ENCODE measurements around the gene CDH4. TPM values are rescaled to one million over a fixed set of nuclear protein-coding genes. Genes with fewer than 3 reads are reported as not detected.

CDH4 gene
- total and polyA plus RNA-seq, 2 of the 13 experiments (the other 11 are each of a cell fraction or from before 2014, with no cell fraction given): not detected

GRCh38 chr20:61927193-61927825 lies 675.2 kb downstream of the CDH4 start:
- FAIRE-seq (no peak), ATAC-seq (no peak), DNase-seq (ENCODE audit: low spot score) (no peak)
- H3K9me3 ChIP-seq (ENCODE audit: low read length): no peaks in the 10 kb centered on the region
- no peaks in the 10 kb centered on the region for H3K79me2 ChIP-seq (ENCODE audit: insufficient read depth, low read length)
- ChIA-PET CTCF (ENCODE audit: low intra/inter-chr PET ratio, low total read pairs) (no interaction called here), POLR2A (no interaction called here)
- peaks cover 25 to 77% of the 10 kb centered on the region in 2 experiments for H3K27me3 ChIP-seq (ENCODE audit: control insufficient read depth in 1 of 2, insufficient read depth in 2 of 2, low read length in 2 of 2)
- in situ Hi-C loops (cut with HindIII; ENCODE audit: extremely low pct_ligation_motif_present, low pct_unique_long_range_greater_than_20kb) (no loop called here), intact Hi-C loops (cut with micrococcal nuclease; ENCODE audit: unreplicated experiment) (no loop called here)
- BruUV-seq (replicated peaks): no TSS peak
- WGBS (ENCODE audit: low lambda C conversion rate): 34% methylated on average over 12 of the region's 21 CpGs
- H3K27ac ChIP-seq (ENCODE audit: extremely low read length, insufficient read depth, low read length): no peak overlapping the region
- no peaks in the 10 kb centered on the region; the same call in 1 of the 2 replicates for H4K20me1 ChIP-seq (ENCODE audit: insufficient read depth, low read length)
- H3K4me1 ChIP-seq (ENCODE audit: insufficient read depth, low read length): no peaks in the 10 kb centered on the region
- H3K36me3 ChIP-seq (replicated peaks in 1 of 2; ENCODE audit: control insufficient read depth in 1 of 2, insufficient read depth in 2 of 2, low read length in 2 of 2): no peaks in the 10 kb centered on the region
- no peak overlapping the region for H2AFZ ChIP-seq (ENCODE audit: low read length)
- H3K4me3 ChIP-seq (replicated peaks in 1 of 3; ENCODE audit: insufficient read depth in 1 of 3, low read depth in 2 of 3, low read length in 3 of 3): no peak overlapping the region
- H3K9ac ChIP-seq (ENCODE audit: insufficient read depth, low read depth, low read length): no peak overlapping the region
- no peak overlapping the region for H3K4me2 ChIP-seq (ENCODE audit: low read depth, low read length)
- TF ChIP-seq ZFP90 (CRISPR knock-in tag; IDR thresholded peaks at IDR 0.05; ENCODE audit: borderline replicate concordance) (no peak), ZNF317 (CRISPR knock-in tag; IDR thresholded peaks at IDR 0.05) (no peak), ELF3 (CRISPR knock-in tag; IDR thresholded peaks at IDR 0.05) (no peak), RFX3 (CRISPR knock-in tag; IDR thresholded peaks at IDR 0.05) (no peak)

DNA sequence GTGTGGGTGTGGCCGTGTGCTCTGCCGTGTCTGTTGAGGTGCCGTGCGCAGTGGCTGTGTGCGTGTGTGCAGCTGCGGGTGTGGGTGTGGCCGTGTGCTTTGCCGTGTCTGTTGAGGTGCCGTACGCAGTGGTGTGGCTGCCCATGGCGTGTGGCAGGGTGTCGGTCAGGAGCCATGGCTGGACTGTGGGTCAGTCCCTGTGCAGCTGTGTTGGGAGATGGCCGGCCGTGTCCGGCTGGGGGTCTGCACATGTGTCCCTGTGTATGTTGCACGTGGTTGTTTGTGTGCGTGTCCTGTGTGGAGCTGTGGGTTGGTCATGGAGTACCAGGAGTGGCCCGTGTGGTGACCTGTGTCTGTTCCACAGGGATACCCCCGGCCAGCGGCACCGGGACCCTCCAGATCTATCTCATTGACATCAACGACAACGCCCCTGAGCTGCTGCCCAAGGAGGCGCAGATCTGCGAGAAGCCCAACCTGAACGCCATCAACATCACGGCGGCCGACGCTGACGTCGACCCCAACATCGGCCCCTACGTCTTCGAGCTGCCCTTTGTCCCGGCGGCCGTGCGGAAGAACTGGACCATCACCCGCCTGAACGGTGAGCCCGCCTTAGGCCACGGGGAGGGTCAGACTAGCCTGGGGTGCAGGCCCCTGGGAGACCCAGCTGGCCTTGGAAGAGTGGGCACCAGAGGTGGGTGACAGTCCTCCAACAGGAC lies 675.9 kb downstream of the CDH4 start:
- in situ Hi-C loops (cut with HindIII; ENCODE audit: extremely low pct_ligation_motif_present, low pct_unique_long_range_greater_than_20kb): no loop called here
- TF ChIP-seq ARHGAP35 (CRISPR knock-in tag; IDR thresholded peaks at IDR 0.05; ENCODE audit: borderline replicate concordance) (no peak), TAF1 (CRISPR knock-in tag; IDR thresholded peaks at IDR 0.05) (0 out of 2 replicates have a peak, but pooled peaks have one; percentile 19), POLR2G (IDR thresholded peaks at IDR 0.05; ENCODE audit: low read depth, low read length) (no peak), KLF9 (CRISPR knock-in tag; IDR thresholded peaks at IDR 0.05; ENCODE audit: low read depth) (no peak), HNRNPUL1 (IDR thresholded peaks at IDR 0.05; ENCODE audit: low read depth, low read length) (no peak), ZNF446 (CRISPR knock-in tag; IDR thresholded peaks at IDR 0.05) (no peak)
- TF ChIP-seq, protein P1, sequence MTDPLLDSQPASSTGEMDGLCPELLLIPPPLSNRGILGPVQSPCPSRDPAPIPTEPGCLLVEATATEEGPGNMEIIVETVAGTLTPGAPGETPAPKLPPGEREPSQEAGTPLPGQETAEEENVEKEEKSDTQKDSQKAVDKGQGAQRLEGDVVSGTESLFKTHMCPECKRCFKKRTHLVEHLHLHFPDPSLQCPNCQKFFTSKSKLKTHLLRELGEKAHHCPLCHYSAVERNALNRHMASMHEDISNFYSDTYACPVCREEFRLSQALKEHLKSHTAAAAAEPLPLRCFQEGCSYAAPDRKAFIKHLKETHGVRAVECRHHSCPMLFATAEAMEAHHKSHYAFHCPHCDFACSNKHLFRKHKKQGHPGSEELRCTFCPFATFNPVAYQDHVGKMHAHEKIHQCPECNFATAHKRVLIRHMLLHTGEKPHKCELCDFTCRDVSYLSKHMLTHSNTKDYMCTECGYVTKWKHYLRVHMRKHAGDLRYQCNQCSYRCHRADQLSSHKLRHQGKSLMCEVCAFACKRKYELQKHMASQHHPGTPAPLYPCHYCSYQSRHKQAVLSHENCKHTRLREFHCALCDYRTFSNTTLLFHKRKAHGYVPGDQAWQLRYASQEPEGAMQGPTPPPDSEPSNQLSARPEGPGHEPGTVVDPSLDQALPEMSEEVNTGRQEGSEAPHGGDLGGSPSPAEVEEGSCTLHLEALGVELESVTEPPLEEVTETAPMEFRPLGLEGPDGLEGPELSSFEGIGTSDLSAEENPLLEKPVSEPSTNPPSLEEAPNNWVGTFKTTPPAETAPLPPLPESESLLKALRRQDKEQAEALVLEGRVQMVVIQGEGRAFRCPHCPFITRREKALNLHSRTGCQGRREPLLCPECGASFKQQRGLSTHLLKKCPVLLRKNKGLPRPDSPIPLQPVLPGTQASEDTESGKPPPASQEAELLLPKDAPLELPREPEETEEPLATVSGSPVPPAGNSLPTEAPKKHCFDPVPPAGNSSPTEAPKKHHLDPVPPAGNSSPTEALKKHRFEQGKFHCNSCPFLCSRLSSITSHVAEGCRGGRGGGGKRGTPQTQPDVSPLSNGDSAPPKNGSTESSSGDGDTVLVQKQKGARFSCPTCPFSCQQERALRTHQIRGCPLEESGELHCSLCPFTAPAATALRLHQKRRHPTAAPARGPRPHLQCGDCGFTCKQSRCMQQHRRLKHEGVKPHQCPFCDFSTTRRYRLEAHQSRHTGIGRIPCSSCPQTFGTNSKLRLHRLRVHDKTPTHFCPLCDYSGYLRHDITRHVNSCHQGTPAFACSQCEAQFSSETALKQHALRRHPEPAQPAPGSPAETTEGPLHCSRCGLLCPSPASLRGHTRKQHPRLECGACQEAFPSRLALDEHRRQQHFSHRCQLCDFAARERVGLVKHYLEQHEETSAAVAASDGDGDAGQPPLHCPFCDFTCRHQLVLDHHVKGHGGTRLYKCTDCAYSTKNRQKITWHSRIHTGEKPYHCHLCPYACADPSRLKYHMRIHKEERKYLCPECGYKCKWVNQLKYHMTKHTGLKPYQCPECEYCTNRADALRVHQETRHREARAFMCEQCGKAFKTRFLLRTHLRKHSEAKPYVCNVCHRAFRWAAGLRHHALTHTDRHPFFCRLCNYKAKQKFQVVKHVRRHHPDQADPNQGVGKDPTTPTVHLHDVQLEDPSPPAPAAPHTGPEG (CRISPR knock-in tag; IDR thresholded peaks at IDR 0.05): no peak

More for the DNA sequence above, 675.9 kb downstream of the CDH4 start:
- no peaks in the 10 kb centered on the region; the same call in 1 of the 2 replicates for H4K20me1 ChIP-seq (ENCODE audit: insufficient read depth, low read length)
- H3K9ac ChIP-seq (ENCODE audit: insufficient read depth, low read depth, low read length): no peak overlapping the region
- ChIA-PET POLR2A (no interaction called here), CTCF (ENCODE audit: low intra/inter-chr PET ratio, low total read pairs) (no interaction called here)
- intact Hi-C loops (cut with micrococcal nuclease; ENCODE audit: unreplicated experiment): no loop called here
- H3K4me3 ChIP-seq (replicated peaks in 1 of 3; ENCODE audit: insufficient read depth in 1 of 3, low read depth in 2 of 3, low read length in 3 of 3): no peak overlapping the region
- H3K9me3 ChIP-seq (ENCODE audit: low read length): no peaks in the 10 kb centered on the region
- H3K27ac ChIP-seq (ENCODE audit: extremely low read length, insufficient read depth, low read length): no peak overlapping the region
- no peak overlapping the region for H3K4me2 ChIP-seq (ENCODE audit: low read depth, low read length)
- peaks cover 24 to 71% of the 10 kb centered on the region in 2 experiments for H3K27me3 ChIP-seq (ENCODE audit: control insufficient read depth in 1 of 2, insufficient read depth in 2 of 2, low read length in 2 of 2)
- 70% methylated on average over 38 of the region's 43 CpGs for WGBS (ENCODE audit: low lambda C conversion rate)
- no TSS peak for BruUV-seq (replicated peaks)
- H3K36me3 ChIP-seq (replicated peaks in 1 of 2; ENCODE audit: control insufficient read depth in 1 of 2, insufficient read depth in 2 of 2, low read length in 2 of 2): no peaks in the 10 kb centered on the region
- DNase-seq (ENCODE audit: low spot score) (no peak), ATAC-seq (no peak), FAIRE-seq (no peak)
- no peaks in the 10 kb centered on the region for H3K79me2 ChIP-seq (ENCODE audit: insufficient read depth, low read length)
- no peak overlapping the region for H2AFZ ChIP-seq (ENCODE audit: low read length)
- H3K4me1 ChIP-seq (ENCODE audit: insufficient read depth, low read length): no peaks in the 10 kb centered on the region

Measured in HepG2 (cell line).